Measurements from ENCODE around the gene UTF1.
"Not testable (repeated sequence)": the region's sequence is repeated elsewhere in the genome, so short reads cannot be mapped to it uniquely, and the experiment has no call there.

UTF1 gene

GRCh38 chr10:133210398-133211140 lies 19.4 kb upstream of the UTF1 start:
- DNase-seq = no peak

- DNase-seq = no peak
These were observed 18.7 kb upstream of the UTF1 start for GRCh38 chr10:133211141-133211830.

DNA sequence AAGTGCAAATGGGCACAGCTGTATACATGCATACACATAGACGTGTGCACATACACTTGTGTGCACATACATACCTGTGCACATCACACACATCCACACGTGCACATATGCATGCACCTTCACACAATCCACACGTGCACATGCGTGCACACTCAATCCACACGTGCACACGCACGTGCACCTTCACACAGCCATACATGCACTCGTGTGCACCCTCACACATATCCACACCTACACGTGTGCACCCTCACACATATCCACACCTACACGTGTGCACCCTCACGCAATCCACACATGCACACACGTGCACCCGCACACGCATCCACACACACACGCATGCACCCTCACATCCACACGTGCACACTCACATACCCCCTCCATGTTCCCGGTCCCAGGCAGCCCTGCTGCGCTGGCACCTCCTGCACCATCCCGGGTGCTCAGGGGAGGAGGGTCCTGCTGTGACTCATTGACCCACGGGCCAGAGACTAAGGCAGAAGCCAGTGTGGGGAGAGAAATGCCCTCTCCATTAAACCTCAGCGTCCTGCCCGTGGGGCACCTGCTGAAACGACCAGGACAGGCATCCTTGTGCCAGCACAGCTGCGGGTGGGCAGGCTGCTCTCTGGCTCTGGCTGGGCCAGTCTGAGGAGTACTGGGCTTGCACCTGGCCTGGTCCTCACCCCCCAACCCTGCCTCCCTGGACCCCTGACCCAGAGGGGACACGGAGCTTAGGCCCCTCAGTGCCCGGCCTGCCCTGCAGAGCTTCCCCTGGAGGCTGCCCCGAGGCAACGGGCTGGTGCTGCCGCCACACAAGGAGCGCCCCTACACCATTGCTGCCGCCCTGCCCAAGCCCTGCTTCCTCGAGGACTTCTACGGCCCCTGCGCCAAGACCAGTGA lies 17.8 kb upstream of the UTF1 start:
- no peak for DNase-seq

- no peak for DNase-seq
These were observed 17.0 kb upstream of the UTF1 start for GRCh38 chr10:133212853-133213494.

DNA sequence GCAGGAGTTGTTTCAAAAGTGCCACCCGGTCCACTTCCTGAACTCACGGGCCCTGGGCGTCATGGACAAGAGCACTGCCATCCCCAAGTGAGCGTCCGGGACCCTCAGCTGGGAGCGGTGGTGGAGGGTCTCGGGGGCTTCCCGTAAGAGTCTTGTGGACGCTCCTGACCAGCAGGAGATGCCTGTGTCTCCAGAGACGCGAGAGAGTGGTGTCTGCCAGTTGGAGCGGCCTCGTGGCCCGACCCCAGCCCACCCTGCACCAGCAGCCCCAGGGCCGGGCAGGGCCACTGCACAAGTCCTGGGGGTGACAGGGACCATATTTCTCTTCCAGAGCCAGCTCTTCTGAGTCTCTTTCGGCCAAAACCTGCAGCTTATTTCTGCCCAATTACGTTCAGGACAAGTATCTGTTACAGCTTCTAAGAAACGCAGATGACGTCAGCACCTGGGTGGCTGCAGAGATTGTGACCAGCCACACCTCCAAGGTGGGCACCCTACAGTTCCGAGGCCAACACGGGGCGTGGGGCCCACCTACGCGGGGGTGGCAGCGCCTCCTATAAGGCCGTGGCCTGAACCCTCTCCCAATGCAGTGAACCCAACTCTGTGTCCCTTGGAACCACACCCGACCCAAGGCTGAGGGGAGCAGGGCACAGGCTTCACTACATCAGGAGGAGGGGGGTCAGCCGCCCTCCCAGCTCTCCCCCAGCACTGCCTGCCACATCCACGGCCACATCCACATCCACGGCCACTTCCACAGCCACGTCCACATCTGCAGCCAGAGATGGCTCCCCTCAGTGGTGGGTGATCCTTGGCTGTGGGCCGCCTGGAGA lies 16.2 kb upstream of the UTF1 start:
- no peak for DNase-seq

- DNase-seq = no peak
These were observed 15.3 kb upstream of the UTF1 start for GRCh38 chr10:133214468-133215410.

GRCh38 chr10:133215586-133215985 lies 14.4 kb upstream of the UTF1 start:
- DNase-seq = no peak

DNA sequence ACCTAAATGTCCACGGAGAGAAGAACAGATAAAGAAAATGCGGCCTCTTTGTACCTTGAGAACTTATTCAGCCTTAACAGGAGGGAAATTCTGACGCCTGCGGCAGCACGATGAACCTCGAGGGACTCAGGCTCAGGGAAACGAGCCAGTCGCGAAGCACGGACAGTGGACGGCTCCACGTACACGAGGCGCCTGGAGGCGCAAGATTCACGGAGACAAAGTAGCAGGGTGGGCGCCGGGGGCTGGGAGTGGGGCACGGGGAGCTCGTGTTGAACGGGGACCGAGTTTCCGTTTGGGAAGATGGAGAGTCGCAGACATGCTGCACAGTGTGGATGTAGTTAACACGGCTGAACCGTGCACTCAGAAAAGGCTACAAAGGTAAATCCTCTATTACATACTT lies 13.2 kb upstream of the UTF1 start:
- no peak for DNase-seq

GRCh38 chr10:133217800-133218589 lies 12.0 kb upstream of the UTF1 start:
- no peak for DNase-seq

GRCh38 chr10:133218891-133219290 lies 11.1 kb upstream of the UTF1 start:
- DNase-seq = no peak

DNA sequence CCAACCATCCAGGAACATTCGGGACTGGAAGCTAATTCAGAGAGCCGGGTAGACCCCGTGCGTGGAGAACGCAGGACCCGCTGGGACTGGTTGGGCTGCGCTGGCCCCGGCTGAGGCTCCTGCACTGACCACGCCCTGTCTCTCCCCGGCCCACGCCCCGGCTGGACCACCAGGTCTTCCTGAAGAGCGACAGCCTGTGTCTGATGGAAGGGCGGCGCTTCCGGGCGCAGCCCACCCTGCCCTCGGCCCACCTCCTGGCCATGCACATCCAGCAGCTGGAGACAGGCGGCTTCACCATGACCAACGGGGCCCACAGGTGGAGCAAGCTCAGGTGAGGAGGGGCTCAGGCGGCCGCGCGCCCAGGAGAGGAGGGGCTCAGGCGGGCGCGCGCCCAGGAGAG lies 10.2 kb upstream of the UTF1 start:
- DNase-seq = no peak

- DNase-seq = no peak
These were observed 8.7 kb upstream of the UTF1 start for GRCh38 chr10:133221331-133221730.

- not testable (repeated sequence) for DNase-seq
These were observed 8.3 kb upstream of the UTF1 start for GRCh38 chr10:133221756-133222155.

GRCh38 chr10:133224076-133224475 lies 5.9 kb upstream of the UTF1 start:
- no peak for DNase-seq

- DNase-seq = no peak
These were observed 5.2 kb upstream of the UTF1 start for GRCh38 chr10:133224756-133225372.

GRCh38 chr10:133225707-133226191 lies 4.3 kb upstream of the UTF1 start:
- no peak for DNase-seq

- no peak for DNase-seq
These were observed 3.7 kb upstream of the UTF1 start for GRCh38 chr10:133226251-133226808.

GRCh38 chr10:133227256-133227655 lies 2.8 kb upstream of the UTF1 start:
- no peak for DNase-seq

Measured in EL (cell line).